OCI-LY3 (cell line): ENCODE measurements around the gene SEPHS2.
"Not testable (repeated sequence)": the region's sequence is repeated elsewhere in the genome, so short reads cannot be mapped to it uniquely, and the experiment has no call there.

Experiments
- H2AFZ ChIP-seq: fragments of 200-600, 300-600 bp; shearing (Covaris generic); 2 replicates; pipeline ENCODE4 v1.6.0; 2014; ENCODE audit warnings: antibody characterized with exemption, low read depth, low read length
- H3K27ac ChIP-seq: fragments of 200-600, 300-600 bp; sonication (generic); 2 replicates; pipeline ENCODE4 v1.5.1; 2014; ENCODE audit warnings: mild to moderate bottlenecking, low read length, moderate library complexity, mixed read lengths
- H3K27me3 ChIP-seq: fragments of 200-600, 300-600 bp; sonication (generic); 2 replicates; pipeline ENCODE4 v1.6.1; 2014; ENCODE audit warnings: low read depth, low read length, mixed read lengths
- H3K36me3 ChIP-seq: fragments of 200-600, 300-600 bp; sonication (generic); replicated peaks from 2 replicates; pipeline ENCODE3; 2014; ENCODE audit warnings: low read depth, low read length, mixed read lengths
- H3K4me1 ChIP-seq: fragments of 300-600, 200-600 bp; sonication (generic); 2 replicates; pipeline ENCODE4 v1.6.1; 2014; ENCODE audit warnings: low read length, mixed read lengths
- H3K4me2 ChIP-seq: fragments of 200-600, 300-600 bp; sonication (generic); 2 replicates; pipeline ENCODE4 v1.6.1; 2014; ENCODE audit warnings: low read length, mixed read lengths
- H3K4me3 ChIP-seq: fragments of 300-600, 200-600 bp; sonication (generic); 2 replicates; pipeline ENCODE4 v1.5.1; 2014; ENCODE audit warnings: antibody characterized with exemption, mild to moderate bottlenecking, low read length, moderate library complexity
- H3K79me2 ChIP-seq: fragments of 300-600, 200-600 bp; shearing (Covaris generic); 2 replicates; pipeline ENCODE4 v1.6.1; 2014; ENCODE audit warnings: mild to moderate bottlenecking, low read length, mixed read lengths
- H3K9ac ChIP-seq: fragments of 300-600, 200-600 bp; shearing (Covaris generic); 2 replicates; pipeline ENCODE4 v1.6.0; 2014; ENCODE audit warnings: mild to moderate bottlenecking, low read length, moderate library complexity
- H3K9me3 ChIP-seq: fragments of 200-600, 300-600 bp; shearing (Covaris generic); 2 replicates; pipeline ENCODE4 v1.6.1; 2014; ENCODE audit warnings: low read length, mixed read lengths; ENCODE audit not compliant: insufficient read depth
- H4K20me1 ChIP-seq: fragments of 200-600, 300-600 bp; sonication (generic); 2 replicates; pipeline ENCODE4 v1.6.1; 2016; ENCODE audit warnings: low read length, mixed read lengths; ENCODE audit not compliant: insufficient read depth
- CTCF ChIP-seq: fragments of 200-600, 300-600 bp; sonication (generic); IDR thresholded peaks from 2 replicates; pipeline ENCODE4 v1.5.1; 2014; ENCODE audit warnings: antibody characterized with exemption, low read length, low read depth
- EZH2phosphoT487 ChIP-seq: fragments of 200-600 bp; shearing (Covaris generic); IDR thresholded peaks from 2 replicates; pipeline ENCODE4 v1.6.1; 2018; ENCODE audit warnings: antibody characterized with exemption, mixed run types, low read depth

SEPHS2 gene

DNA sequence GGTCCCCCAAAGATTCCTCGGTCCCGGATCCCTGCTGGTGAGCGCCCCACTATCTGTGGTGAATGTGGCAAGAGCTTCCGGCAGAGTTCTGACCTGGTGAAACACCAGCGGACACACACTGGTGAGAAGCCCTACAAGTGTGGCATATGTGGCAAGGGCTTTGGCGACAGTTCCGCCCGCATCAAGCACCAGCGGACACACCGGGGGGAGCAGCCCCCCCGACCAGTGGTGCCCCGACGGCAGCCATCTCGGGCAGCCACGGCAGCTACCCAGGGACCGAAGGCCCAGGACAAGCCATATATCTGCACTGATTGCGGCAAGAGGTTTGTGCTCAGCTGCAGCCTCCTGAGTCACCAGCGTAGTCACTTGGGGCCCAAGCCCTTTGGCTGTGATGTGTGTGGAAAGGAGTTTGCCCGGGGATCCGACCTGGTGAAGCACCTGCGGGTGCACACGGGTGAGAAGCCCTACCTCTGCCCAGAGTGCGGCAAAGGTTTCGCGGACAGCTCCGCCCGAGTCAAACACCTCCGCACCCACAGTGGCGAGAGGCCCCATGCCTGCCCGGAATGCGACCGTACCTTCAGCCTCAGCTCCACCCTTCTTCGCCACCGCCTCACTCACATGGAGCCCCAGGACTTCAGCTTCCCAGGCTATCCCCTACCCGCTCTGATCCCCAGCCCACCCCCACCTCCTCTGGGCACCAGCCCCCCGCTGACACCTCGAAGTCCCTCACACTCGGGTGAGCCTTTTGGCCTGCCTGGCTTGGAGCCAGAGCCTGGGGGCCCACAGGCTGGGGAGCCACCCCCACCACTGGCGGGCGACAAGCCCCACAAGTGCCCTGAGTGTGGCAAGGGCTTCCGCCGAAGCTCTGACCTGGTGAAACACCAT is 47.7 kb downstream of the SEPHS2 start:
- H4K20me1 ChIP-seq: no peaks in the 10 kb centered on the region
- no peaks in the 10 kb centered on the region for H3K27me3 ChIP-seq
- no peaks in the 10 kb centered on the region for H3K36me3 ChIP-seq
- no peaks in the 10 kb centered on the region for H3K9me3 ChIP-seq
- no peak overlapping the region for H3K4me3 ChIP-seq
- H3K27ac ChIP-seq: no peak overlapping the region
- H3K9ac ChIP-seq: no peak overlapping the region
- H3K4me2 ChIP-seq: no peak overlapping the region
- peaks cover 18% of the 10 kb centered on the region for H3K4me1 ChIP-seq
- H3K79me2 ChIP-seq: peaks cover 8% of the 10 kb centered on the region
- no peak for TF ChIP-seq EZH2phosphoT487
- no peak for TF ChIP-seq CTCF
- no peak overlapping the region for H2AFZ ChIP-seq

DNA sequence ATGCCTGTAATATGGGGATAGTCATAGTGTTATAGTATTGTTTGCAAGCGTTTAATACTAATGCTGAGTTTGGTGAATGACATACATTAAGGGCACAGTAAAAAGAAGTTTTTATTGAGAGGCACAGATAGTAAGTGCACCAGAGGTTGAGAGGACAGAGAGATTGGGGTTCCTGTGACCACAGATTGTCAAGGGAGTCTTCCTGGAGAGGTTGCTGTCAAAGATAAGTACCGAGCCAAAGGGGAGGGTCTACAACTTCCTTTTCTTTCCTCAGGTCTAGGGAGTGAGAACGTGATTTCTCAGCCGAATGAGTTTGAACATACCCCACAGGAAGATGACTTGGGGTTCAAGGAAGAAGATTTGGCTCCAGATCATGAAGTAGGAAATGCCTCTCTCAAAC is 48.6 kb downstream of the SEPHS2 start:
- no peak overlapping the region for H3K27ac ChIP-seq
- no peaks in the 10 kb centered on the region for H3K9me3 ChIP-seq
- no peak overlapping the region for H3K9ac ChIP-seq
- no peak overlapping the region for H3K4me3 ChIP-seq
- H3K79me2 ChIP-seq: peaks cover 8% of the 10 kb centered on the region
- no peak overlapping the region for H3K4me2 ChIP-seq
- TF ChIP-seq EZH2phosphoT487 (no peak), CTCF (no peak)
- H3K36me3 ChIP-seq: no peaks in the 10 kb centered on the region
- H3K4me1 ChIP-seq: peaks cover 18% of the 10 kb centered on the region
- H3K27me3 ChIP-seq: no peaks in the 10 kb centered on the region
- no peaks in the 10 kb centered on the region for H4K20me1 ChIP-seq
- no peak overlapping the region for H2AFZ ChIP-seq

DNA sequence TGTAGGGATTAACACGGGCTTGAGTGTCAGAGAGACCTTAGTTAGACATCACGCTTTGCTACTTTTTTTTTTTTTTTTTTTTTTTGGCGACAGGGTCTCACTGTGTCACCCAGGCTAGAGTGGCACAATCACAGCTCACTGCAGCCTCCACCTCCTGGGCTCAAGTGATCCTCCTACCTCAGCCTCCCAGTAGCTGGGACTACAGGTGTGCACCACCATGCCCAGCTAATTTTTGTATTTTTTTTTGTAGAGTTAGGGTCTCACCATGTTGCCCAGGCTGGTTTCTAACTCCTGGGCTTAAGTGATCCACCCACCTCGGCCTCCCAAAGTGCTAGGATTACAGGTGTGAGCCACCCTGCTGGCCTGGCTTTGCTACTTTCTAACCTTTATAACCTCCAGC is 49.0 kb downstream of the SEPHS2 start:
- H3K27ac ChIP-seq, H4K20me1 ChIP-seq, H3K4me3 ChIP-seq, H3K79me2 ChIP-seq, H3K9ac ChIP-seq, H3K27me3 ChIP-seq, H3K36me3 ChIP-seq, H2AFZ ChIP-seq, H3K9me3 ChIP-seq: not testable (repeated sequence)
- peak overlapping the region; percentile 98 for H3K4me2 ChIP-seq
- peaks cover 18% of the 10 kb centered on the region for H3K4me1 ChIP-seq

DNA sequence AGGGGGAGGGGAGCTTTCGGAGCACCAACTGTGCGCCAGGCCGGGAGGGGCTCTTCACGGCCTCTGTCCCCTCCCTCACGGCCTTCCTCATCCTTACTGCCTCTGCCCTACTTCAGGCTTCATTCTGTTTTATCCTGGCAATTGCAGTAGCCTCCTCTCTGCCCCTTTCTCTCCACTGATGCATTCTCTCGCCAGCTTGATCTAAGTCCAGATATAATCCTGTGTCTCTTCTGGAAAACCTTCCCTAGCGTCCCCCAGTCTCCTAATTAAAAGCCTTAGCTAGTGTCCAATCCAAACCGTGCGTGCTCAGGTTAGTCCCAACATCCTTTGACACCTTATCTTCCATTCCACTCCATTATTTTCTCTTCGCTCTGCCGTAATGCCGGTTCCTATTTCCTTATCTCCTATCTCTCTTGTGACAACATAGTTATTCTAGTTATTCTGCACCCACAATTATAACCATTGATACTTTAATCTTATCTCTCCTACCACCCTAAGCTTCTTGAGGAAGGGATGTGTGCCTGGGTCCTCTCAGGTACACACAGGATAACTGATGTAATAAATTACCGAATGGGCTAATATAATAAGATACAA is 49.6 kb downstream of the SEPHS2 start:
- Histone ChIP-seq H3K9ac (peak overlapping the region; percentile 88), H3K27ac (no peak overlapping the region), H3K79me2 (peaks cover 8% of the 10 kb centered on the region), H2AFZ (no peak overlapping the region), H3K27me3 (no peaks in the 10 kb centered on the region), H3K4me2 (peak overlapping the region; percentile 98), H3K9me3 (no peaks in the 10 kb centered on the region), H3K4me3 (peak overlapping the region; percentile 93), H3K4me1 (peaks cover 18% of the 10 kb centered on the region), H3K36me3 (no peaks in the 10 kb centered on the region), H4K20me1 (no peaks in the 10 kb centered on the region)
- TF ChIP-seq EZH2phosphoT487: no peak
- TF ChIP-seq CTCF: no peak
